Measurements from ENCODE around the gene TBPL2. TPM values are rescaled to one million over a fixed set of nuclear protein-coding genes. Genes with fewer than 3 reads are reported as not detected.

The TBPL2 gene
- total RNA-seq, 1 donor from 2014 or later: not detected

Other genes with a start within 250 kb of the TBPL2 start
- gene DLGAP5, start 249.0 kb downstream of the TBPL2 start, total RNA-seq: 17.9 TPM
- gene FBXO34, start 169.2 kb downstream of the TBPL2 start, total RNA-seq: 36.0 TPM
- 5.3 TPM for gene ATG14, start 28.8 kb downstream of the TBPL2 start, total RNA-seq
- gene KTN1, start 139.6 kb upstream of the TBPL2 start, total RNA-seq: 80.7 TPM